Mesenchymal stem cell (in vitro differentiated cells and primary cell): Measurements from ENCODE around the gene DLGAP1.
A peak's percentile ranks its signal among the peaks of the same experiment; 100 is the strongest.

Source experiments
- DNase-seq: peaks from one replicate; pipeline ENCODE4 v3.0.0-alpha.2; 2013
- H2AFZ ChIP-seq: one replicate; pipeline ENCODE4 v1.6.1; 2013; ENCODE audit warnings: low read depth, mild to moderate bottlenecking, control low read depth, inconsistent platforms, low read length, moderate library complexity
- H2AK5ac ChIP-seq: 2 replicates; pipeline ENCODE4 v1.6.1; 2013; ENCODE audit warnings: low read length, moderate library complexity, mild to moderate bottlenecking, inconsistent platforms; ENCODE audit not compliant: severe bottlenecking
- H2BK120ac ChIP-seq: one replicate; pipeline ENCODE4 v1.6.1; 2013; ENCODE audit warnings: low read depth, mild to moderate bottlenecking, inconsistent platforms, low read length, moderate library complexity
- H2BK12ac ChIP-seq, 2 experiments: one replicate each; pipeline ENCODE4 v1.6.1; 2013; ENCODE audit warnings: inconsistent platforms in 2 of 2, low read length in 2 of 2, mild to moderate bottlenecking in 2 of 2, moderate library complexity in 2 of 2, control low read depth in 1 of 2
- H2BK15ac ChIP-seq: one replicate; pipeline ENCODE4 v1.6.1; 2013; ENCODE audit warnings: mild to moderate bottlenecking, low read depth, inconsistent platforms; ENCODE audit not compliant: poor library complexity, severe bottlenecking
- H2BK5ac ChIP-seq: 2 replicates; pipeline ENCODE4 v1.6.1; 2013; ENCODE audit warnings: low read depth, mild to moderate bottlenecking, low read length, control low read depth, inconsistent platforms; ENCODE audit not compliant: poor library complexity, severe bottlenecking
- H3K14ac ChIP-seq, 2 experiments: one replicate each; pipeline ENCODE4 v1.6.1; 2013; ENCODE audit warnings: inconsistent platforms in 2 of 2, low read length in 2 of 2, control low read depth in 1 of 2, mild to moderate bottlenecking in 1 of 2, moderate library complexity in 1 of 2
- H3K18ac ChIP-seq, 2 experiments: one replicate each; pipeline ENCODE4 v1.6.1; 2013; ENCODE audit warnings: inconsistent platforms in 2 of 2, low read length in 2 of 2, control low read depth in 1 of 2, low read depth in 1 of 2, mild to moderate bottlenecking in 1 of 2
- H3K23ac ChIP-seq, 2 experiments: one replicate each; pipeline ENCODE4 v1.6.1; 2013; ENCODE audit warnings: inconsistent platforms in 2 of 2, low read length in 2 of 2, mild to moderate bottlenecking in 2 of 2, moderate library complexity in 2 of 2, control low read depth in 1 of 2
- H3K27ac ChIP-seq: 2 replicates; pipeline ENCODE4 v1.5.1; 2013; ENCODE audit warnings: mild to moderate bottlenecking, moderate library complexity, low read length, control low read depth, inconsistent platforms; ENCODE audit not compliant: poor library complexity, severe bottlenecking
- H3K27me3 ChIP-seq, 2 experiments: 2 replicates each; pipeline versions ENCODE4 v1.6.1 to v1.7.0; 2013; ENCODE audit warnings: low read length in 2 of 2, mild to moderate bottlenecking in 2 of 2, moderate library complexity in 2 of 2, control low read depth in 1 of 2, inconsistent platforms in 1 of 2; ENCODE audit not compliant: control insufficient read depth in 1 of 2, insufficient read depth in 1 of 2
- H3K36me3 ChIP-seq, 2 experiments: 2 replicates each; pipeline versions ENCODE4 v1.6.1 to v1.7.0; 2013; ENCODE audit warnings: low read length in 2 of 2, control low read depth in 1 of 2, inconsistent platforms in 1 of 2, low read depth in 1 of 2, mild to moderate bottlenecking in 1 of 2; ENCODE audit not compliant: insufficient read depth in 2 of 2, control insufficient read depth in 1 of 2
- H3K4ac ChIP-seq, 2 experiments: one replicate each; pipeline ENCODE4 v1.6.1; 2013; ENCODE audit warnings: inconsistent platforms in 2 of 2, low read length in 2 of 2, mild to moderate bottlenecking in 2 of 2, moderate library complexity in 2 of 2, control low read depth in 1 of 2, low read depth in 1 of 2
- H3K4me1 ChIP-seq: 2 replicates; pipeline ENCODE4 v1.6.1; 2013; ENCODE audit warnings: low read depth, low read length, control low read depth; ENCODE audit not compliant: control insufficient read depth, insufficient read depth
- H3K4me2 ChIP-seq: 2 replicates; pipeline ENCODE4 v1.6.1; 2013; ENCODE audit warnings: low read length, mild to moderate bottlenecking, inconsistent platforms; ENCODE audit not compliant: poor library complexity, severe bottlenecking
- H3K4me3 ChIP-seq, 2 experiments: 2 replicates each; pipeline versions ENCODE4 v1.5.1 to v1.7.0; 2013; ENCODE audit warnings: low read length in 2 of 2, mild to moderate bottlenecking in 2 of 2, control low read depth in 1 of 2, low read depth in 1 of 2; ENCODE audit not compliant: insufficient read depth in 1 of 2
- H3K79me1 ChIP-seq: replicated peaks from 2 replicates; pipeline ENCODE4 v1.6.1; 2013; ENCODE audit warnings: mild to moderate bottlenecking, control low read depth, low read length, inconsistent platforms; ENCODE audit not compliant: poor library complexity, severe bottlenecking
- H3K9ac ChIP-seq: 2 replicates; pipeline ENCODE4 v1.7.0; 2013; ENCODE audit warnings: mild to moderate bottlenecking, low read length, moderate library complexity
- H3K9me3 ChIP-seq: 2 replicates; pipeline ENCODE4 v1.7.0; 2013; ENCODE audit warnings: mild to moderate bottlenecking, low read length; ENCODE audit not compliant: control insufficient read depth
- H4K8ac ChIP-seq: one replicate; pipeline ENCODE4 v1.6.1; 2013; ENCODE audit warnings: inconsistent platforms, mild to moderate bottlenecking, low read length, moderate library complexity
- H4K91ac ChIP-seq: one replicate; pipeline ENCODE4 v1.6.1; 2013; ENCODE audit warnings: mild to moderate bottlenecking, low read length, inconsistent platforms
- whole genome bisulfite sequencing: methylation state at CpG from one replicate; pipeline ENCODE4 v1.1.7; 2013; ENCODE audit warnings: mixed read lengths; 5-methylcytosine and 5-hydroxymethylcytosine counted together

Gene DLGAP1

DNA sequence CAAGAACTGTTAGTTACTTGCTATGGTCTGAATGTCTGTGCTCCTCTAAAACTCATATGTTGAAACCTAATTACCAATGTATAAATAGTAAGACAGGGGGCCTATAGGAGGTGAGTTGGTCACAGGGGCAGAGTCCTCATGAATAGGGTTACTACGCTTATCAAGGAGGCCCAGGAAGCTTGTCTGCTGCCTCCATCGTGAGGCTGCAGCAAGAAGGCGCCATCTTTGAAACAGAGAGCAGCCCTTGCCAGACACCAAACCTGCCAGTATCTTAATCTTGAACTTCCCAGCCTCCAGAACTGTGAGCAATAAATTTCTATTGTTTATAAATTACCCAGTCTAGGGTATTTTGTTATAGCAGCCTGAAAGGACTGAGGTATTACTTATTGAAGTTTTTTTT, 926.0 kb downstream of the DLGAP1 start:
- Histone ChIP-seq H3K14ac (no peak overlapping the region), H3K4me2 (no peak overlapping the region), H2BK5ac (no peak overlapping the region), H3K36me3 (peaks cover 4 to 6% of the 10 kb centered on the region in 2 experiments), H4K91ac (no peak overlapping the region), H2BK12ac (no peak overlapping the region), H3K23ac (no peak overlapping the region), H2BK120ac (no peak overlapping the region), H3K9ac (no peak overlapping the region), H3K9me3 (peaks cover under 1% of the 10 kb centered on the region), H4K8ac (no peak overlapping the region), H3K4me3 (no peak overlapping the region), H3K4me1 (peaks cover 5% of the 10 kb centered on the region), H2BK15ac (no peak overlapping the region), H3K4ac (no peak overlapping the region), H3K18ac (no peak overlapping the region), H3K27me3 (no peaks in the 10 kb centered on the region), H3K27ac (no peak overlapping the region), H2AK5ac (no peak overlapping the region), H2AFZ (no peak overlapping the region), H3K79me1 (no peaks in the 10 kb centered on the region)
- WGBS = 93% methylated on average over 3 of the region's 3 CpGs
- no peak for DNase-seq

GRCh38 chr18:3528231-3528630, 926.9 kb downstream of the DLGAP1 start:
- Histone ChIP-seq H3K4ac (no peak overlapping the region), H2BK15ac (no peak overlapping the region), H2BK5ac (no peak overlapping the region), H3K27ac (no peak overlapping the region), H2BK12ac (no peak overlapping the region), H3K4me1 (peaks cover 5% of the 10 kb centered on the region), H2AK5ac (no peak overlapping the region), H3K4me2 (no peak overlapping the region), H2BK120ac (no peak overlapping the region), H4K91ac (no peak overlapping the region), H3K27me3 (no peaks in the 10 kb centered on the region), H3K79me1 (no peaks in the 10 kb centered on the region), H3K4me3 (no peak overlapping the region), H3K9ac (no peak overlapping the region), H3K36me3 (peaks cover 0 to 3% of the 10 kb centered on the region in 2 experiments), H3K9me3 (peaks cover 5% of the 10 kb centered on the region), H4K8ac (no peak overlapping the region), H2AFZ (no peak overlapping the region), H3K23ac (no peak overlapping the region), H3K18ac (no peak overlapping the region), H3K14ac (no peak overlapping the region)
- no peak for DNase-seq
- WGBS = 100% methylated on average over 3 of the region's 4 CpGs

DNA sequence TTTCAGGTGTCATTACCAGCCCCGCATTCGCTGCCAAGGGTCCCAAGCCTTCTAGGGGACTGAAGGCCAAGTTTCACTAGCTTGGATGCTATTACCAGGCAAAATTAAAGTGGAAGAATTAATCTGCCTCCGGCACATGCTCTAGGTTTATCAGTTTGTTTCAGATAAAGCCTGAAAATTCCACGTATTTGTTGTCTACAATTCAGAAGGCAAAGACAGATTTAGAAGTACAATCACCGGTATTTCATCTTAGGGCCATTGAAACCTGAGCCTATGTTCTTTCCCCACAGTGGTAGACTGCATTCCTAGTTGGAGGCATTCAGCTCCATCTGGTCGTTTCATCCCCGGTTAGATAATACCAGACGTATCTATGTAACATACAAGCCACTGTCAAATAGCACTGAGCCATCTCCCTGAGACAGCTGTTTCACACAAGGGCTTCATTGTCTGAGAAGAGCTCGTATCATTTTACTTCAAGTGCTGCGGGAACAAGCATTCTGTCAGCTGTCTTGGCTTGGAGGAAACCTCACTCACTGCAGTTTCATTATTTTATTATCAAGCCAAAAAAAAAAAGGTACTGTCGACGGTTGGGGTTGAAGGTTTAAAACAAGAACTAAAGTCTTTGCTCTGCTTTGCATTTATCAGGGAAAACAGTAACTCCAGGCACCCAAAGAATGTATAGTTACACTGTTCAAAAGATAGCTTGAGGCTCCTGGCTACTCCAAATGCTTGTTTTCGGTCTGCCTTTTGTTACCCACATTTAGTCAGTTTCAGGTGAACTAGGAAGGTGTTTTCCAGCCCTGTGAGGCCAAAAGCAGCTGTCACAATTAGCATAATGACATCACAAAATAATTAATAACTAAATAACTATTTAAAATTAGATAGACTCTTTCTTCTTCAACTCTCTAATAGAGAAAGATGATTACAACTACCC, 928.4 kb downstream of the DLGAP1 start:
- peak; percentile 5 for DNase-seq

DNA sequence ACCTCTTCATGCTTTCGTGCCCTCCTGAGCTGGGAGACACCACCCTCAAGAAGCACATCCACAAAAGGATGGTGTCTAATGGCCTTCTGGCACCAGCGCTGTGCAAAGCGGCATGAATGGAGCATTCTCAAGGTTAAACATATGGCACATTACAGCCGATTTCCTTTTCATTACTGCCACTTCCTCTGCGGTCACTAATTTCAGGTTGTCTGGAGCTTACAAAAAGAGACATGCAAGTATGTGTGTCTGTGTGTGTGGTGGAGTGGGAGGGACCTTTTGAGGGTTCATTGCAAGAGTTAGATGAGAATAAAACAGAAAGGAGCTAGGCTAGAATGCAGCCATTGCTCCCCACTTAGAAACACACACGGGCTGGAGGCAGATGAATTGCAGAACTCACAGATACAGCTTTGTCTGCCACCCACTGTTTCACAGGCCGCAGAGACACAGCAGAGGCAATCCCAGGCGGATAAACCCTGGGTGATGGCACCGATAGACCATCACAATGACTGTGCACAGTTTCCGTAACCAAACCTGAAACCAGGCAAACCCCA, 929.2 kb downstream of the DLGAP1 start:
- DNase-seq = no peak
- H3K4me1 ChIP-seq = peaks cover 5% of the 10 kb centered on the region
- WGBS = 94% methylated on average over 9 of the region's 10 CpGs
- no peak overlapping the region for H4K8ac ChIP-seq
- H3K9me3 ChIP-seq = peaks cover 5% of the 10 kb centered on the region
- H3K9ac ChIP-seq = no peak overlapping the region
- no peak overlapping the region for H2AK5ac ChIP-seq
- no peak overlapping the region for H3K4me2 ChIP-seq
- no peak overlapping the region for H3K4ac ChIP-seq
- no peak overlapping the region for H2BK15ac ChIP-seq
- H3K27me3 ChIP-seq = no peaks in the 10 kb centered on the region
- no peak overlapping the region for H2BK120ac ChIP-seq
- H2AFZ ChIP-seq = no peak overlapping the region
- no peak overlapping the region for H3K14ac ChIP-seq
- H3K23ac ChIP-seq = no peak overlapping the region
- no peak overlapping the region for H4K91ac ChIP-seq
- no peaks in the 10 kb centered on the region for H3K79me1 ChIP-seq
- H3K18ac ChIP-seq = no peak overlapping the region
- H3K27ac ChIP-seq = no peak overlapping the region
- H2BK12ac ChIP-seq = no peak overlapping the region
- H3K4me3 ChIP-seq = no peak overlapping the region
- H3K36me3 ChIP-seq = no peaks in the 10 kb centered on the region
- H2BK5ac ChIP-seq = no peak overlapping the region

More for the DNA sequence above, 928.4 kb downstream of the DLGAP1 start:
- Histone ChIP-seq H3K4me2 (no peak overlapping the region), H2BK12ac (no peak overlapping the region), H2BK15ac (no peak overlapping the region), H3K18ac (no peak overlapping the region), H3K36me3 (no peaks in the 10 kb centered on the region), H2BK5ac (no peak overlapping the region), H3K9ac (no peak overlapping the region), H3K14ac (no peak overlapping the region), H4K91ac (no peak overlapping the region), H3K27me3 (no peaks in the 10 kb centered on the region), H2AK5ac (no peak overlapping the region), H3K4ac (no peak overlapping the region), H4K8ac (no peak overlapping the region), H3K79me1 (no peaks in the 10 kb centered on the region), H2AFZ (no peak overlapping the region), H3K4me1 (peaks cover 5% of the 10 kb centered on the region), H3K27ac (no peak overlapping the region), H3K9me3 (peaks cover 5% of the 10 kb centered on the region), H2BK120ac (no peak overlapping the region), H3K23ac (no peak overlapping the region), H3K4me3 (no peak overlapping the region)
- WGBS = 53% methylated on average over 11 of the region's 13 CpGs
